ENCODE data around the gene RNF19B.

Gene RNF19B

DNA sequence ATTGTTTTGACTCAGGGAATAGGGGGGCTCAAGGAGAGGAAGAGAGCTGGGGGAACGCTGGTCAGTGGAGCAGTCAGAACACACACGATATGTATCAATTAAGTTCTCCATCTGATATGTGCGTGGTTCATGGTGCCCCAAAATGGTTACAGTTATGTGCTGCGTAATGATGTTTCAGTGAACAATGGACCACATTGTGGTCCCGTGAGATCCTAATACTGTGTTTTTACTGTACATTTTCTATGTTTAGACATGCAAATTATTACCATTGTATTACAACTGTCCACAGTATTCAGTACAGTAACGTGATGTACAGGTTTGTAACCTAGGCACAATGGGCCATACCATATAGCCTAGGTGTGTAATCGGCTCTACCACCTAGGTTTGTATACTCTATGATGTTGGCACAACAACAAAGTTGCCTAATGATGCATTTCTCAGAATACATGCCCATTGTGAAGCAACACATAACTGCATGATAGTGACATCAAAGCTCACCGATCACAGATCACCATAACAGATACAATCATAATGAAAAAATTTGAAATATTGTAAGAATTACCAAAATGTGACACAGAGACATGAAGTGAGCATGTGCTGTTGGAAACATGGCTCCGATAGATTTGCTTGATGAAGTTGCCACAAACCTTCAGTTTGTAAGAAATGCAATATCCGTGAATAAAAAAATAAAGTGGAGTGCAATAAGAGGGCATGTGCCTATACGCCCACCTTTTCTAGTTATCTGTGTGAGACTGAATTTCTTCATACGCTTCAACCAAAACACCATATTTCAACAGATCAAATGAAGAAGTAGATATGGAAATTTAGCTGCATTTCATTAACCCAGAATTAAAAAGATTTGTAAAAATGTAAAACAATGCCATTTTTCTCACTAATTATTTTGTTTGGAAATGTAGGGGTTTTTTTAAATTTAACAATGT, 48.6 kb downstream of the RNF19B start:
- TF ChIP-seq YY1 (IDR thresholded peaks at IDR 0.05; ENCODE audit: low read depth) (no peak), EP300 (IDR thresholded peaks at IDR 0.05; ENCODE audit: borderline replicate concordance) (no peak), CEBPB (IDR thresholded peaks at IDR 0.05) (no peak), FOXM1 (IDR thresholded peaks at IDR 0.05; ENCODE audit: borderline replicate concordance, low read depth) (no peak), CREB1 (IDR thresholded peaks at IDR 0.05; ENCODE audit: low read depth) (no peak), EGR1 (IDR thresholded peaks at IDR 0.05) (no peak), NFIC (IDR thresholded peaks at IDR 0.05) (no peak), TEAD4 (IDR thresholded peaks at IDR 0.05) (no peak), TCF12 (IDR thresholded peaks at IDR 0.05; ENCODE audit: low read depth) (no peak), REST (IDR thresholded peaks at IDR 0.05; ENCODE audit: low read depth) (no peak), MAX (IDR thresholded peaks at IDR 0.05) (no peak), TAF1 (IDR thresholded peaks at IDR 0.05; ENCODE audit: low read depth) (no peak), RAD21 (IDR thresholded peaks at IDR 0.05; ENCODE audit: low read depth) (no peak), ZBTB7A (IDR thresholded peaks at IDR 0.05; ENCODE audit: low read depth) (no peak)
- TF ChIP-seq, protein P1, sequence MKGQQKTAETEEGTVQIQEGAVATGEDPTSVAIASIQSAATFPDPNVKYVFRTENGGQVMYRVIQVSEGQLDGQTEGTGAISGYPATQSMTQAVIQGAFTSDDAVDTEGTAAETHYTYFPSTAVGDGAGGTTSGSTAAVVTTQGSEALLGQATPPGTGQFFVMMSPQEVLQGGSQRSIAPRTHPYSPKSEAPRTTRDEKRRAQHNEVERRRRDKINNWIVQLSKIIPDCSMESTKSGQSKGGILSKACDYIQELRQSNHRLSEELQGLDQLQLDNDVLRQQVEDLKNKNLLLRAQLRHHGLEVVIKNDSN (IDR thresholded peaks at IDR 0.05), result no peak

DNA sequence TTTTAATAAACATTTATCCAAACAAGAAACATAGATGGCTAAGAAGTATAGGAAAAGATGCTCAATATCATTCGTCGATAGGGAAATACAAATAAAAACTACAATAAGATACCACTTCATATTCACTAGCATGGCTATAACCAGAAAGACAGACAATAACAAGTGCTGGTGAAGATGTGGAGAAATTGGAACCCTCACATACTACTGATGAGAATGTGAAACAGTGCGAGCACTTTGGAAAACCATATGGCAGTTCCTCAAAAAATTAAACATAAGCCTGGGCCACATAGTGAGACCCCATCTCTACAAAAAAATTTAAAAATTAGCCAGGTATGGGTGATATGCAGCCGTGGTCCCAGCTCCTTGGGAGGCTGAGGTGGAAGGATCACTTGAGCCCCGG, 54.3 kb downstream of the RNF19B start:
- TF ChIP-seq YY1 (IDR thresholded peaks at IDR 0.05; ENCODE audit: low read depth) (no peak), RAD21 (IDR thresholded peaks at IDR 0.05; ENCODE audit: low read depth) (no peak), ZBTB7A (IDR thresholded peaks at IDR 0.05; ENCODE audit: low read depth) (no peak), CEBPB (IDR thresholded peaks at IDR 0.05) (no peak), NFIC (IDR thresholded peaks at IDR 0.05) (no peak), REST (IDR thresholded peaks at IDR 0.05; ENCODE audit: low read depth) (no peak), TEAD4 (IDR thresholded peaks at IDR 0.05) (no peak), TAF1 (IDR thresholded peaks at IDR 0.05; ENCODE audit: low read depth) (no peak)
- TF ChIP-seq, protein P1 (IDR thresholded peaks at IDR 0.05), result no peak

- no peak for TF ChIP-seq FOXM1 (IDR thresholded peaks at IDR 0.05; ENCODE audit: borderline replicate concordance, low read depth)
- no peak for TF ChIP-seq EGR1 (IDR thresholded peaks at IDR 0.05)
- no peak for TF ChIP-seq REST (IDR thresholded peaks at IDR 0.05; ENCODE audit: low read depth)
- TF ChIP-seq EP300 (IDR thresholded peaks at IDR 0.05; ENCODE audit: borderline replicate concordance), result no peak
- no peak for TF ChIP-seq TAF1 (IDR thresholded peaks at IDR 0.05; ENCODE audit: low read depth)
- no peak for TF ChIP-seq TCF12 (IDR thresholded peaks at IDR 0.05; ENCODE audit: low read depth)
- TF ChIP-seq CEBPB (IDR thresholded peaks at IDR 0.05), result no peak
- TF ChIP-seq ZBTB7A (IDR thresholded peaks at IDR 0.05; ENCODE audit: low read depth), result no peak
- TF ChIP-seq, protein P1 (IDR thresholded peaks at IDR 0.05), result no peak
- TF ChIP-seq YY1 (IDR thresholded peaks at IDR 0.05; ENCODE audit: low read depth), result no peak
Observed at GRCh38 chr1:32907435-32907834, 57.2 kb downstream of the RNF19B start.

DNA sequence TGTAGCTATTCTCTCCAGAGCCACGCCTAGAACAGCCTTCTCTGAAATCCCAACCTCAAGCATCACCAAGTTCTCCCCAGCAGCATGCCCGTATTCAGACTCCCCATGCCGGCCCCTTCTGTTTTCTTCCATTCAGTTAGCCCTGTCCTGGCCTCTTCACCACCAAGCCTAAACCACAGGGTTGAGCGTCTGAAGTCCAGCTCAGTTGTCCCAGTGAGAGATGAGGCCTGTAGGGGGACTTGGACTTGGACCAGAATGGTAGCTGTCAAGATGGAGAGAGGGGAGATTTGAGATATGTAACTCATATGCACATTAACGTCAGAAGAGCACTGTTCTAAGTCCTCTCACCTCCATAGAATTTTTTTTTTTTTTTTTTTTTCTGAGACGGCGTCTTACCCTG, 58.0 kb downstream of the RNF19B start:
- TF ChIP-seq ZBTB7A (IDR thresholded peaks at IDR 0.05; ENCODE audit: low read depth) (no peak), NFIC (IDR thresholded peaks at IDR 0.05) (no peak), FOXM1 (IDR thresholded peaks at IDR 0.05; ENCODE audit: borderline replicate concordance, low read depth) (no peak), CREB1 (IDR thresholded peaks at IDR 0.05; ENCODE audit: low read depth) (no peak), MAX (IDR thresholded peaks at IDR 0.05) (no peak), CEBPB (IDR thresholded peaks at IDR 0.05) (no peak), EP300 (IDR thresholded peaks at IDR 0.05; ENCODE audit: borderline replicate concordance) (no peak), REST (IDR thresholded peaks at IDR 0.05; ENCODE audit: low read depth) (no peak)
- TF ChIP-seq, protein P1 (IDR thresholded peaks at IDR 0.05), result no peak
